H1 (cell line): ENCODE results near the gene FSCN2.

Experiments used
- CTCF ChIP-seq, 3 experiments: IDR thresholded peaks; 1 replicate in 2 of 3; 2 replicates in 1 of 3; pipeline versions ENCODE4 v1.5.1 to v1.6.1; 2011; ENCODE audit warnings: low read length in 3 of 3, mild to moderate bottlenecking in 3 of 3, inconsistent platforms in 2 of 3, low read depth in 1 of 3, moderate library complexity in 1 of 3; ENCODE audit not compliant: insufficient read depth in 1 of 3; ENCODE audit errors: control extremely low read depth in 1 of 3
- EGR1 ChIP-seq: IDR thresholded peaks from 2 replicates; pipeline ENCODE4 v1.6.1; 2011; ENCODE audit warnings: low read depth, low read length, borderline replicate concordance
- EP300 ChIP-seq, 2 experiments: IDR thresholded peaks; 1 replicate in 1 of 2; 2 replicates in 1 of 2; pipeline ENCODE4 v1.6.1; 2011 to 2012; ENCODE audit warnings: low read depth in 2 of 2, low read length in 2 of 2, mild to moderate bottlenecking in 2 of 2, borderline replicate concordance in 1 of 2, inconsistent platforms in 1 of 2, moderate library complexity in 1 of 2
- EZH2 ChIP-seq: fragments of 200-600 bp; sonication (generic); IDR thresholded peaks from 2 replicates; pipeline ENCODE4 v1.7.1; 2012; ENCODE audit warnings: low read depth, mild to moderate bottlenecking, moderate library complexity, low read length, inconsistent platforms; ENCODE audit not compliant: severe bottlenecking
- GABPA ChIP-seq: IDR thresholded peaks from 2 replicates; pipeline ENCODE4 v1.6.1; 2011; ENCODE audit warnings: mild to moderate bottlenecking, low read length, moderate library complexity, borderline replicate concordance; ENCODE audit not compliant: insufficient read depth
- KDM4A ChIP-seq: IDR thresholded peaks from one replicate; pipeline ENCODE4 v1.7.1; 2012; ENCODE audit warnings: low read depth, mild to moderate bottlenecking, moderate library complexity, low read length, inconsistent platforms; ENCODE audit not compliant: severe bottlenecking
- SRF ChIP-seq: IDR thresholded peaks from 2 replicates; pipeline ENCODE4 v1.6.1; 2011; ENCODE audit warnings: mild to moderate bottlenecking, low read depth, low read length, moderate library complexity
- TAF1 ChIP-seq: IDR thresholded peaks from 2 replicates; pipeline ENCODE4 v1.6.1; 2011; ENCODE audit warnings: mild to moderate bottlenecking, low read depth, low read length
- TEAD4 ChIP-seq: IDR thresholded peaks from 2 replicates; pipeline ENCODE4 v1.6.1; 2012; ENCODE audit warnings: low read depth, low read length, inconsistent platforms, mixed read lengths
- USF2 ChIP-seq: IDR thresholded peaks from 2 replicates; pipeline ENCODE4 v1.6.1; 2011; ENCODE audit warnings: low read length, improper control_type of control experiment
- ZNF274 ChIP-seq: IDR thresholded peaks from 2 replicates; pipeline ENCODE4 v1.7.0; 2012; ENCODE audit warnings: low read length, borderline replicate concordance; ENCODE audit errors: extremely low read depth

GRCh38 chr17:81483085-81483861, 44.9 kb upstream of the FSCN2 start:
- no peak for TF ChIP-seq CTCF (IDR thresholded peaks at IDR 0.05; ENCODE audit: control extremely low read depth in 1 of 3, insufficient read depth in 1 of 3, low read depth in 1 of 3, low read length in 3 of 3)
- no peak for TF ChIP-seq EZH2
- TF ChIP-seq SRF = no peak
- TF ChIP-seq GABPA = no peak
- no peak for TF ChIP-seq KDM4A
- TF ChIP-seq EGR1 = no peak
- TF ChIP-seq TAF1 = no peak
- TF ChIP-seq EP300 (IDR thresholded peaks at IDR 0.05; ENCODE audit: borderline replicate concordance in 1 of 2, low read depth in 2 of 2, low read length in 2 of 2) = no peak
- no peak for TF ChIP-seq TEAD4
- TF ChIP-seq USF2 = no peak
- no peak for TF ChIP-seq ZNF274
